ENCODE results near the gene LRRC14B.
"Not testable (repeated sequence)": the region's sequence is repeated elsewhere in the genome, so short reads cannot be mapped to it uniquely, and the experiment has no call there.

DNA sequence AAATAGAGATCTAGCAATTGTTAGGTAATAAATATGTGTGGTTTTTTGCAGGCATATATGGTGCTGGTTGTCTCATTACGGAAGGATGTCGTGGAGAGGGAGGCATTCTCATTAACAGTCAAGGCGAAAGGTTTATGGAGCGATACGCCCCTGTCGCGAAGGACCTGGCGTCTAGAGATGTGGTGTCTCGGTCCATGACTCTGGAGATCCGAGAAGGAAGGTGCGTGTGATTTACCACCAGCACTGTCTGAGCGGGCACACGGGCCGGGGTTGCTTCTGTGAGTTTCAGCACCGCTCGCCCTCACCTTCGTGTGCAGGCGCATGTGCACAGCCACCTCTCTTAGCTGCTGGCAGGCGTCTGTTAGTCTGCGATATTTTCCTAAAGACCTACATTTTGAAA lies 42.1 kb downstream of the LRRC14B start:
- not testable (repeated sequence) for TF ChIP-seq POLR2AphosphoS5 (IDR thresholded peaks at IDR 0.05; ENCODE audit: borderline replicate concordance, low read depth, low read length); EZH2 (IDR thresholded peaks at IDR 0.05); FOXP2 (optimal IDR thresholded peaks at IDR 0.05; ENCODE audit: control extremely low read depth, extremely low read length, insufficient read depth)

Measured in SK-N-MC (cell line).